Parietal lobe (tissue), 1 donor: ENCODE results near the gene CCKAR. TPM values are rescaled to one million over a fixed set of nuclear protein-coding genes. Genes with fewer than 3 reads are reported as not detected.

Experiments used
- total RNA-seq: library from RNA; depleted of rRNA; stranded (reverse); fragments of >200 nt; gene quantifications from one replicate; pipeline ENCODE4 v1.2.3, GENCODE V29; 2014

CCKAR gene, protein sequence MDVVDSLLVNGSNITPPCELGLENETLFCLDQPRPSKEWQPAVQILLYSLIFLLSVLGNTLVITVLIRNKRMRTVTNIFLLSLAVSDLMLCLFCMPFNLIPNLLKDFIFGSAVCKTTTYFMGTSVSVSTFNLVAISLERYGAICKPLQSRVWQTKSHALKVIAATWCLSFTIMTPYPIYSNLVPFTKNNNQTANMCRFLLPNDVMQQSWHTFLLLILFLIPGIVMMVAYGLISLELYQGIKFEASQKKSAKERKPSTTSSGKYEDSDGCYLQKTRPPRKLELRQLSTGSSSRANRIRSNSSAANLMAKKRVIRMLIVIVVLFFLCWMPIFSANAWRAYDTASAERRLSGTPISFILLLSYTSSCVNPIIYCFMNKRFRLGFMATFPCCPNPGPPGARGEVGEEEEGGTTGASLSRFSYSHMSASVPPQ
- total RNA-seq: 0.31 TPM

DNA sequence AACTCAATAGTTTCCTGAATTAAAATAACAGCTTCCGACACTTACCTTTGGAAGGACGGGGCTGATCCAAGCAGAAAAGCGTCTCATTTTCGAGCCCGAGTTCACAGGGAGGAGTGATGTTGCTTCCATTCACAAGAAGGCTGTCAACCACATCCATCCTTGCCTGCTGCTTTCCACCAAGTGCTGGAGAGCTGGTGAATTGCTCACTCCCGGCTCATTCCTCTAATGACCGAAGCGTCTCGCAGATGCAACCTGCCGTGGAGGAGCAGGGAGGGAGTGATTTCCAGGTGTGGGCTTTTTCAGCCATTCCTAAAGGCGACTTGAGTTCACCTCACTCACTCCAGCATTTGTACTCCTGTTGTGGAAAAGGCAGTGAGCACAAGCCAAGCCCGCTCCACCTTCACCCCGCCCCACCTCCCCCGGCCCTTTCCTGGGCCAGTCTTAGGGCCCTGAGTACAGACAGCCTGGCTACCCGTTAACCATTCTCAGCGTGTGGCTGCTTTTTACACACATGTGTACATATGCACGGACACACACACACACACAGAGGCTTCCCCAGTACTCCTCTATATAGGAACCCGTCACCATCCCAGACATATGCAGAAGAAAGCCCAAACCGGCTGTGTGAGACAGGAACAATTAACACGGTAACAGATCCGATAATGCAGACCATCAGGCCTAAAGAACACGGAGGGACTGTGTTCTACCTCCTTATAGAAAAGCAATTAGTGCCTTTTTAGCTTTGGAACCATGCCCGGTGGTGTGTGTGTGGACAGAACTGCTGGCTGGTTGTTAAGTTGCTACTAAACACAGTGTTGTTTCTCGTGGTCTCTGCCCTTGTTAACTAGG lies at the start of gene CCKAR:
TSS of gene CCKAR (minus strand) at position 374 of the 849 bp plus-strand sequence. CDS start at position 157, 217 bp downstream.

Other genes with a start within 250 kb of the CCKAR start
- gene RBPJ, start 169.5 kb downstream of the CCKAR start, total RNA-seq: 128 TPM
- gene TBC1D19, start 93.6 kb upstream of the CCKAR start, total RNA-seq: 85.1 TPM